Psoas muscle (tissue), 8 donors: Measurements from ENCODE around the gene P4HA2. TPM values are rescaled to one million over a fixed set of nuclear protein-coding genes. Genes with fewer than 3 reads are reported as not detected.
A peak's percentile ranks its signal among the peaks of the same experiment; 100 is the strongest.

ENCODE experiments used
- ATAC-seq, 4 donors: fragments of 200-7000 bp; cut with Tn5 transposase; one replicate each; pipeline ENCODE4 v1.9.1; 2020; ENCODE audit warnings: moderate library complexity in 3 of 4, mild to moderate bottlenecking in 2 of 4
- DNase-seq, 2 donors: peaks; one replicate each; pipeline ENCODE4 v3.0.0-alpha.2; 2020
- H3K27ac ChIP-seq: fragments of 200-600 bp; one replicate; pipeline ENCODE4 v1.8.0; 2022
- H3K27me3 ChIP-seq, 3 donors: fragments of 200-600 bp in 1 of 3; one replicate each; pipeline versions ENCODE4 v1.6.1 to v1.8.0; 2013 to 2022; ENCODE audit warnings: low read length in 2 of 3, mild to moderate bottlenecking in 2 of 3, moderate library complexity in 1 of 3; ENCODE audit not compliant: insufficient read depth in 3 of 3
- H3K36me3 ChIP-seq, 2 donors: fragments of 200-600 bp in 1 of 2; one replicate each; pipeline versions ENCODE4 v1.6.1 to v1.8.0; 2013 to 2022; ENCODE audit warnings: low read depth in 1 of 2, mild to moderate bottlenecking in 1 of 2, moderate library complexity in 1 of 2; ENCODE audit not compliant: insufficient read depth in 1 of 2
- H3K4me1 ChIP-seq: fragments of 200-600 bp; one replicate; pipeline ENCODE4 v1.8.0; 2022
- H3K4me3 ChIP-seq: fragments of 200-600 bp; one replicate; pipeline ENCODE4 v1.8.0; 2022; ENCODE audit warnings: mild to moderate bottlenecking
- H3K9me3 ChIP-seq: fragments of 200-600 bp; one replicate; pipeline ENCODE4 v1.8.0; 2022
- CTCF ChIP-seq: fragments of 200-600 bp; IDR thresholded peaks from one replicate; pipeline ENCODE4 v1.8.0; 2022; ENCODE audit warnings: antibody characterized with exemption
- WGBS, 3 donors: extraction: QIAGEN DNeasy Blood & Tissue Kit; methylation state at CpG; one replicate each; pipeline versions ENCODE4 v1.1.6 to v1.1.7; 2013; 5-methylcytosine and 5-hydroxymethylcytosine counted together
- intact Hi-C, 2 donors: fragments of 100-400 bp; cut with DNase I; formaldehyde crosslinking; loops; one replicate each; pipeline versions ENCODE4 v1.11.0 to v1.14.2; 2022
- polyA plus RNA-seq, 3 donors: library from polyadenylated mRNA; stranded (reverse); fragments of 200-250 nt; gene quantifications; one replicate each; pipeline ENCODE4 v1.2.3, GENCODE V29; 2013
- total RNA-seq, 4 donors: library from RNA; stranded (reverse); fragmentation: NEBNext Ultra II Directional in 2 of 4; extraction: Animal tissue kit (Norgen Biotek cat#: 25700) in 2 of 4; gene quantifications; one replicate each; pipeline versions ENCODE4 v1.2.1 to v1.2.4, GENCODE V29; 2021 to 2023
- donor health status: healthy with polysubstance abuse.
- donor health status: DM: no; HTN: no; CAD: no; lungs with moderate emphysema.
- donor health status: Bipolar disorder and iron deficiency.
- donor health status: healthy.
- donor health status: DM: yes; HTN: yes; CAD: no.
- donor health status: DM: no; HTN: no; CAD: no.
- donor health status: DM: no; HTN: no; CAD: no.
- donor health status: DM: yes; HTN: yes; CAD: no.

The P4HA2 gene
- total and polyA plus RNA-seq, 7 donors: 10.2 to 21.6 (median 13.7) TPM

- no peak overlapping the region for H3K4me3 ChIP-seq
- H3K27ac ChIP-seq: no peak overlapping the region
- TF ChIP-seq CTCF: no peak
- no peak for ATAC-seq
- peaks cover 62% of the 10 kb centered on the region for H3K4me1 ChIP-seq
- H3K9me3 ChIP-seq: no peaks in the 10 kb centered on the region
- H3K36me3 ChIP-seq: no peaks in the 10 kb centered on the region
- no peak for DNase-seq
- no peaks in the 10 kb centered on the region for H3K27me3 ChIP-seq
- WGBS, 3 donors: 88 to 97% (median 96%) methylated on average over 3 of the region's 3 CpGs
- intact Hi-C loops: no loop called here
Observed at GRCh38 chr5:132222649-132223038, 5.0 kb downstream of the P4HA2 start.

DNA sequence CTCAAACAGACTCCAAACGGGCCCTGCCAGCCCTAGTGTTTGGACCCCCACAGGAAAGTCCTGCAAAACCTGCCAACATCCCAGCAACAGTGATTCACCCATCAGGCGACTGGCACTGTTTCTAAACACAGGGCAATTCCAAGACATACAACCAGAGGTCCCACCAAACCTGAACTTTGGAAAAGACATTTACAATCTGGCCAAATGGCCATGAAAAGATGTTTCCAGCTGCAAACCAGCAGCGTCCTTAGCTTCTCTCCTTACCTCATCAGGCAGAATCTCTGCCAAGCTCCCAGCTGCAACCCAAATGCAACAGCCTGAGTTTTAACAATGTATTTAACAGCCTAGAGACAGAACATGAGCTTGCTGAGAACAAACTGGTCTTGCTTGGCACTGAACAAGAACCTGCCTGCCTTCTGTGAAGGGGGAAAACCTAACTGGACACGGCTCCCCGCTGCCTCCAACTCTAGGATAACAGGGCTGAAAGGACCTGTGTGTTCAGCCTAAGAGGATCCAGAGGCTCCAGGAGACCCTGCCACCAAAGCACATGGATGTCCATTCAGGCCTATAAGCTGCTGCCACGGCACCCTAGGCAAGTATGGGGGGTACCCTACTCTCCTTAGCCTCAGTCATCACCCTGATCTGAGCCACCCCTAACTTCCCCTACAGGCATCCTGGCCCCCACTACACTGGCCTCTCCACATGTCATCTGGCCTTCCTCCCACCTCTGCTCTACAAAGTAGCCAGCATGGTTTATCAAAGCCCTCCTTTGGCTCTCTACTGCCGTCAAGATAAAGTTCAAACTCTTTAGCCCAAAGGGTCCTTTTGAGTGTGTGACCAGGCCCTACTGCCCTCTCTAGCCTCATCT is 5.6 kb downstream of the P4HA2 start:
- intact Hi-C loops: no loop called here
- 74 to 84% (median 79%) methylated on average over 7 of the region's 7 CpGs for WGBS, 3 donors
- DNase-seq: peak; percentile 44 to 67

GRCh38 chr5:132220491-132220890 is 7.2 kb downstream of the P4HA2 start:
- WGBS, 3 donors: 58 to 79% (median 65%) methylated on average over 2 of the region's 2 CpGs
- H3K9me3 ChIP-seq: no peaks in the 10 kb centered on the region
- peaks cover 46% of the 10 kb centered on the region for H3K4me1 ChIP-seq
- H3K27ac ChIP-seq: no peak overlapping the region
- H3K27me3 ChIP-seq: no peaks in the 10 kb centered on the region
- intact Hi-C loops: no loop called here
- DNase-seq: no peak
- no peak for ATAC-seq
- H3K4me3 ChIP-seq: no peak overlapping the region
- TF ChIP-seq CTCF: no peak
- H3K36me3 ChIP-seq: peaks cover 0 to 11% of the 10 kb centered on the region in 2 donors

More for the DNA sequence above, 5.6 kb downstream of the P4HA2 start:
- no peak for TF ChIP-seq CTCF
- Histone ChIP-seq H3K4me1 (peaks cover 60% of the 10 kb centered on the region), H3K9me3 (no peaks in the 10 kb centered on the region), H3K36me3 (peaks cover 0 to 3% of the 10 kb centered on the region in 2 donors), H3K4me3 (no peak overlapping the region), H3K27me3 (no peaks in the 10 kb centered on the region), H3K27ac (no peak overlapping the region)
- no peak for ATAC-seq

GRCh38 chr5:132219981-132220380 is 7.7 kb downstream of the P4HA2 start:
- peaks cover 0 to 11% of the 10 kb centered on the region in 2 donors for H3K36me3 ChIP-seq
- no peak for DNase-seq
- WGBS, 3 donors: 82 to 96% (median 93%) methylated on average over 1 of the region's 1 CpG
- no peak for TF ChIP-seq CTCF
- intact Hi-C loops: loop anchor here in 1 of 2 donors (5.0 kb wide), 1 partner anchor 217 kb away; no protein-coding TSS in a partner anchor
- H3K9me3 ChIP-seq: no peaks in the 10 kb centered on the region
- no peak overlapping the region for H3K27ac ChIP-seq
- H3K4me1 ChIP-seq: peaks cover 46% of the 10 kb centered on the region
- no peak for ATAC-seq
- H3K4me3 ChIP-seq: no peak overlapping the region
- no peaks in the 10 kb centered on the region for H3K27me3 ChIP-seq
